CD4-positive, CD25-positive, alpha-beta regulatory T cell (primary cell): ENCODE results near the gene GABRB2. TPM values are rescaled to one million over a fixed set of nuclear protein-coding genes. Genes with fewer than 3 reads are reported as not detected.
"Not testable (repeated sequence)": the region's sequence is repeated elsewhere in the genome, so short reads cannot be mapped to it uniquely, and the experiment has no call there.

ENCODE experiments used
- ATAC-seq, 2 donors: fragments of 150-1000 bp; cut with Tn5 transposase; one replicate each; pipeline ENCODE4 v1.10.0; 2021; ENCODE audit warnings: low read depth in 2 of 2, moderate number of reproducible peaks in 2 of 2, moderate library complexity in 1 of 2
- DNase-seq, 3 donors: peaks; one replicate each; pipeline versions ENCODE4 v3.0.0 to v3.0.0-alpha.2; 2012 to 2022; ENCODE audit warnings: mixed read lengths in 1 of 3
- H3K27ac ChIP-seq: one replicate; pipeline ENCODE4 v1.7.0; 2013; ENCODE audit warnings: mild to moderate bottlenecking, low read length; ENCODE audit not compliant: insufficient read depth, poor library complexity, severe bottlenecking
- H3K27me3 ChIP-seq: one replicate; pipeline ENCODE4 v1.7.0; 2013; ENCODE audit warnings: low read length; ENCODE audit not compliant: control insufficient read depth, insufficient read depth
- H3K36me3 ChIP-seq: one replicate; pipeline ENCODE4 v1.7.0; 2013; ENCODE audit warnings: mild to moderate bottlenecking, low read length, moderate library complexity; ENCODE audit not compliant: control insufficient read depth, insufficient read depth
- H3K4me1 ChIP-seq: 2 replicates; pipeline ENCODE4 v1.7.0; 2013; ENCODE audit warnings: mild to moderate bottlenecking, low read length; ENCODE audit not compliant: insufficient read depth, control insufficient read depth, poor library complexity, severe bottlenecking
- H3K4me3 ChIP-seq: one replicate; pipeline ENCODE4 v1.7.0; 2013; ENCODE audit warnings: low read depth, mild to moderate bottlenecking, low read length, moderate library complexity
- H3K9me3 ChIP-seq, 2 experiments: 1 replicate in 1 of 2; 2 replicates in 1 of 2; pipeline ENCODE4 v1.7.0; 2013; ENCODE audit warnings: low read length in 2 of 2, mild to moderate bottlenecking in 1 of 2, moderate library complexity in 1 of 2; ENCODE audit not compliant: control insufficient read depth in 2 of 2
- H3K27ac Mint-ChIP-seq, 3 donors: one replicate each; pipeline ENCODE4 v1.8.0; 2020 to 2022; ENCODE audit warnings: mild to moderate bottlenecking in 3 of 3, mixed read lengths in 3 of 3, moderate library complexity in 2 of 3
- H3K27me3 Mint-ChIP-seq: one replicate; pipeline ENCODE4 v1.8.0; 2022; ENCODE audit warnings: mild to moderate bottlenecking, mixed read lengths
- H3K36me3 Mint-ChIP-seq: one replicate; pipeline ENCODE4 v1.8.0; 2020; ENCODE audit warnings: mixed read lengths
- H3K4me1 Mint-ChIP-seq, 4 donors: one replicate each; pipeline ENCODE4 v1.8.0; 2020 to 2022; ENCODE audit warnings: mixed read lengths in 4 of 4, mild to moderate bottlenecking in 1 of 4
- H3K4me3 Mint-ChIP-seq, 4 donors: one replicate each; pipeline ENCODE4 v1.8.0; 2020 to 2022; ENCODE audit warnings: mild to moderate bottlenecking in 4 of 4, mixed read lengths in 4 of 4, moderate library complexity in 3 of 4
- H3K9me3 Mint-ChIP-seq, 7 donors: one replicate each; pipeline ENCODE4 v1.8.0; 2020 to 2022; ENCODE audit warnings: mixed read lengths in 7 of 7, mild to moderate bottlenecking in 3 of 7, moderate library complexity in 2 of 7
- polyA plus RNA-seq, 4 donors: library from polyadenylated mRNA; unstranded; fragments of 300-500 nt; fragmentation: Illumina TruSeq; gene quantifications; one replicate each; pipeline ENCODE4 v1.2.3, GENCODE V29; 2021
- total RNA-seq: library from RNA; stranded (reverse); gene quantifications from one replicate; pipeline ENCODE4 v1.2.3, GENCODE V29; 2022

Gene GABRB2
- total and polyA plus RNA-seq, 5 donors from 2014 or later = not detected

DNA sequence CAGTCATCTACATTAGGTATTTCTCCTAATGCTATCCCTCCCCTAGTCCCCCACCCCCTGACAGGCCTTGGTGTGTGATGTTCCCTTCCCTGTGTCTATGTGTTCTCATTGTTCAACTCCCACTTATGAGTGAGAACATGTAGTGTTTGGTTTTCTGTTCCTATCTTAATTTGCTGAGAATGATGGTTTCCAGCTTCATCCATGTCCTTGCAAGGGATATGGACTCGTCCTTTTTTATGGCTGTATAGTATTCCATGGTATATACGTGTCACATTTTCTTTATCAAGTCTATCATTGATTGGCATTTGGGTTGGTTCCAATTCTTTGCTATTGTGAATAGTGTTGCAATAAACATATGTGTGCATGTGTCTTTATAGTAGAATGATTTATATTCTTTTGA, 249.1 kb downstream of the GABRB2 start:
- not testable (repeated sequence) for H3K27ac ChIP-seq, H3K9me3 ChIP-seq, H3K27me3 Mint-ChIP-seq, H3K4me1 ChIP-seq, ATAC-seq, H3K9me3 Mint-ChIP-seq, H3K4me1 Mint-ChIP-seq, H3K4me3 Mint-ChIP-seq, H3K36me3 Mint-ChIP-seq, H3K27me3 ChIP-seq, H3K27ac Mint-ChIP-seq, H3K4me3 ChIP-seq, H3K36me3 ChIP-seq, DNase-seq

DNA sequence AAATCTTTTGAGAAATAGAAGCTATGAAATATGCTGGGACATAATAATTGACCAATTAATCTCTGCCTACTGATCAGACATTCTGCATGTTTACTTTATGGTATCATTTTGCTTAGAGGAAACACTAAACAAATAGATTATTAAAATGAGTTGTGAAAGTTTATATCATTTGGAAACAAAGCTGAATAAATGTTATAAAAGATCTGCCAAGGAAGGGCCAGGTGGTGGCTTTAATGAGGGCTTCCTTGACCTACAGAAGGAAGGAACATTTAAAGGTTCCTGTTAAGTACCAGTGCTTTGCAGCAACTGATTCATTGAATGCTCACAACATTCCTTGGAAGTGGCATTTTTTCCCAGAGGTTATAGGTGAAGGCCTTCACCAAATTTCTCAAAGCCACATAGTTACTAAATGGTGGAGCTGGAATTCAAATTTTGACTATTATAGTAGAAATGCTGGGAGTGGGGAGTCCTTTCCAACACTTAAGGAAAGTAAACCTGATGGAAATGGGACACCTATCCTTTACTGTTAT, 250.7 kb downstream of the GABRB2 start:
- no peaks in the 10 kb centered on the region for H3K4me1 ChIP-seq
- DNase-seq (no peak), ATAC-seq (no peak)
- no peak overlapping the region for H3K27ac Mint-ChIP-seq
- peaks cover 0 to 6% (median 2%) of the 10 kb centered on the region in 7 donors for H3K9me3 Mint-ChIP-seq
- no peak overlapping the region for H3K27ac ChIP-seq
- H3K27me3 Mint-ChIP-seq = no peaks in the 10 kb centered on the region
- no peaks in the 10 kb centered on the region for H3K9me3 ChIP-seq
- no peak overlapping the region for H3K4me3 ChIP-seq
- H3K36me3 ChIP-seq = no peaks in the 10 kb centered on the region
- no peaks in the 10 kb centered on the region for H3K4me1 Mint-ChIP-seq
- H3K36me3 Mint-ChIP-seq = no peaks in the 10 kb centered on the region
- no peak overlapping the region for H3K4me3 Mint-ChIP-seq
- no peaks in the 10 kb centered on the region for H3K27me3 ChIP-seq

GRCh38 chr5:161288071-161288470, 258.5 kb downstream of the GABRB2 start:
- Histone ChIP-seq H3K4me1 (no peaks in the 10 kb centered on the region), H3K27ac (no peak overlapping the region), H3K27me3 (peaks cover 2% of the 10 kb centered on the region), H3K9me3 (no peaks in the 10 kb centered on the region), H3K4me3 (no peak overlapping the region), H3K36me3 (no peaks in the 10 kb centered on the region)
- Mint-ChIP-seq H3K27me3 (no peaks in the 10 kb centered on the region), H3K9me3 (peaks cover 0 to 3% (median 0%) of the 10 kb centered on the region in 7 donors), H3K27ac (no peak overlapping the region), H3K36me3 (no peaks in the 10 kb centered on the region), H3K4me1 (no peaks in the 10 kb centered on the region), H3K4me3 (no peak overlapping the region)
- no peak for ATAC-seq
- no peak for DNase-seq

DNA sequence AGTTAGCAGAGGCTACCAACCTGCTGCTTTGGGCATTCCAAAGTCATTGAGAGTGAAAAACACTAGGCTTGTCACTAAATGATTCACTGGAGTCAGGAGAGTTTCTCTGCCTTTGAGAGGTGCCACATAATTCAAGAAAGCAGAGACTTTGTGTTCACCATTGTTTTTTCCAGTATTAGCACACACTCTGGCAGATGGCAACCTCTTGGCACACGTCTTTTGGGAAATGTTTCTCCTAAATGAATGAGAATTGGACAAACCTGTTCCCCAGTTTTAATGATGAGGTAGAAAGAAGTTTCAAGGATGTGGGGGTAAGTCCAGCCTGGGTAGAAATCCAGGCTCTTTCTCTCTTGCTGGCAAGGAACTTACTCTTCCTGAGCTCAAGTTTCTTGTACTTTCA, 259.1 kb downstream of the GABRB2 start:
- Histone ChIP-seq H3K4me3 (no peak overlapping the region), H3K27me3 (peaks cover 2% of the 10 kb centered on the region), H3K36me3 (no peaks in the 10 kb centered on the region), H3K27ac (no peak overlapping the region), H3K9me3 (no peaks in the 10 kb centered on the region), H3K4me1 (no peaks in the 10 kb centered on the region)
- Mint-ChIP-seq H3K4me3 (no peak overlapping the region), H3K27ac (no peak overlapping the region), H3K4me1 (no peaks in the 10 kb centered on the region), H3K27me3 (no peaks in the 10 kb centered on the region), H3K36me3 (no peaks in the 10 kb centered on the region), H3K9me3 (peaks cover 0 to 4% (median 0%) of the 10 kb centered on the region in 7 donors)
- ATAC-seq (no peak), DNase-seq (no peak)

DNA sequence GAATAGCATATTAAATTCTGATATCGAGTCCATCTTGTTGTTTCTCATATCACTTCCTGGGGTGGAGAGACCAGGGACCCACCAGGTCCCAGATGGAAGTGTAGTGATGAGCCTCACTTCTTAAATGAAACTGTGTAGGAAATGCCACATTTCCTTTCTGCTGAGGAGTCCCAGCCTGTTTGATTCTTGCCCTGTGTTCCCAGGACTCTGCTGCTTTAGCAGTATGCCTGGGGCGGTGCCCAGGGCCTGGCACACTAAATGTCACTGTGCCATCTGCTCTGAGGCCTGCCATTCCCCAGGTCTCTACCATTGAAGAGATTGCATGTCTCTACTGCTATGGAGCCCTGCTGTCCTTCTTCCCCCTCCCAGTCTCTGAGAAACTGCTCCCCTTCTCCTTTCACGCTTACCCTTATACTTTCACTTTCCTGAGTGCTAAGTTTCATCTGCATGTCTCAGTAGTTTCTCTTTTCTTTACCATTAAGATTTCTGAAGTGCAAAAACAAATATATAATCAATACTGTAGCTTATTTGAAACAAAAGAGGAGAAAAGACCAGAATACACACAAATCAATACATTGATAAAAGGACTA, 260.4 kb downstream of the GABRB2 start:
- Histone ChIP-seq H3K9me3 (no peaks in the 10 kb centered on the region), H3K4me1 (no peaks in the 10 kb centered on the region), H3K36me3 (no peaks in the 10 kb centered on the region), H3K27me3 (peaks cover 2% of the 10 kb centered on the region), H3K4me3 (no peak overlapping the region), H3K27ac (no peak overlapping the region)
- peaks cover 0 to 7% (median 0%) of the 10 kb centered on the region in 7 donors for H3K9me3 Mint-ChIP-seq
- ATAC-seq (no peak), DNase-seq (no peak)
- H3K36me3 Mint-ChIP-seq = no peaks in the 10 kb centered on the region
- no peak overlapping the region for H3K4me3 Mint-ChIP-seq
- H3K27ac Mint-ChIP-seq = no peak overlapping the region
- H3K27me3 Mint-ChIP-seq = no peaks in the 10 kb centered on the region
- H3K4me1 Mint-ChIP-seq = no peaks in the 10 kb centered on the region

- DNase-seq (no peak), ATAC-seq (no peak)
- Mint-ChIP-seq H3K36me3 (no peaks in the 10 kb centered on the region), H3K9me3 (peaks cover 0 to 10% (median 0%) of the 10 kb centered on the region in 7 donors), H3K27me3 (no peaks in the 10 kb centered on the region), H3K27ac (no peak overlapping the region), H3K4me1 (no peaks in the 10 kb centered on the region), H3K4me3 (no peak overlapping the region)
- Histone ChIP-seq H3K4me3 (no peak overlapping the region), H3K9me3 (no peaks in the 10 kb centered on the region), H3K4me1 (no peaks in the 10 kb centered on the region), H3K36me3 (no peaks in the 10 kb centered on the region), H3K27me3 (peaks cover 2% of the 10 kb centered on the region), H3K27ac (no peak overlapping the region)
Measured at GRCh38 chr5:161284445-161284844, 262.1 kb downstream of the GABRB2 start.

GRCh38 chr5:161283296-161283695, 263.2 kb downstream of the GABRB2 start:
- ATAC-seq (no peak), DNase-seq (no peak)
- Histone ChIP-seq H3K27ac (no peak overlapping the region), H3K9me3 (no peaks in the 10 kb centered on the region), H3K36me3 (no peaks in the 10 kb centered on the region), H3K27me3 (peaks cover 2% of the 10 kb centered on the region), H3K4me1 (no peaks in the 10 kb centered on the region), H3K4me3 (no peak overlapping the region)
- Mint-ChIP-seq H3K27ac (no peak overlapping the region), H3K36me3 (no peaks in the 10 kb centered on the region), H3K4me1 (no peaks in the 10 kb centered on the region), H3K9me3 (peaks cover 0 to 10% (median 0%) of the 10 kb centered on the region in 7 donors), H3K4me3 (no peak overlapping the region), H3K27me3 (no peaks in the 10 kb centered on the region)
